ENCODE measurements around the gene PDZRN3. TPM values are rescaled to one million over a fixed set of nuclear protein-coding genes. Genes with fewer than 3 reads are reported as not detected.

The PDZRN3 gene
- total and polyA plus RNA-seq, 2 experiments from 2014 or later, result 7.5 to 14.0 TPM

DNA sequence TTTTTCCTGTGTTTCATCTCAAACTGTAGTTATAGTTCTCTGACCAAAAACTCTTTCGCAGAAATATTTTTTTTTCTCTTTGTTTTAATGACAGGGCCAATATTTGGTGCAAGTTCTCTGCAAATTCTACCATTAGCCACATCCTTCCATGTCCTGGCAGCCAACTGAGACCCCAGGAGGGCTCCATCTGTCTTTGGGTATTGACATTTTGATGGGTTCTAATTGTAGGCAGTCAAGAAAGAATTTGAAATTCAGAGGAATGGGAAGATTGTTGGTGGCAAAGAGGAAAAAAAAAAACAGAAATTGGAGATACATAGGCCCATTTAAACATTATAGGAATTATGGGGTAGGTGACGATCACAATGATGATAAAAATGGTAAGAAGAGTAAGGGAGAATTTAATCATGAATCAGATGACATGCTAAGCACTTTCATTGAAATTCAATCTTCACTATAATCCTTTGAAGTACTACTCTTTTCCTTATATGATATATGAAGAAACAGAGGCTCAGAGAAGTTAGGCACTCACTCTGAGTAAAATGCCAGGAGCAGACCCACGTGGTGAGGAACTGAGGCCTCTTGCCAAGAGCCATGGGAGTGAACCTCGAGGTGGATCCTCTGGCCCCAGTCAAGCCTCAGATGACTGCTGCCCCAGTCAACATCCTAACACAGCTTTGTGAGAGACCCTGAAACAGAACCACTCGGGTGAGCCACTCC is 151.4 kb downstream of the PDZRN3 start:
- H3K27me3 ChIP-seq (ENCODE audit: insufficient read depth), result no peaks in the 10 kb centered on the region
- peaks cover 20% of the 10 kb centered on the region for H3K36me3 Mint-ChIP-seq (ENCODE audit: low read depth)

More for the DNA sequence above, 151.4 kb downstream of the PDZRN3 start:
- DNase-seq (ENCODE audit: low spot score) (no peak), ATAC-seq (no peak)
- no peaks in the 10 kb centered on the region for H3F3A ChIP-seq (replicated peaks; ENCODE audit: low read depth)
- H3K27me3 Mint-ChIP-seq (ENCODE audit: insufficient read depth, low read depth, poor library complexity), result peaks cover 7% of the 10 kb centered on the region
- H4K20me1 ChIP-seq (replicated peaks; ENCODE audit: insufficient read depth), result no peaks in the 10 kb centered on the region
- H3K79me2 ChIP-seq (replicated peaks; ENCODE audit: insufficient read depth), result no peaks in the 10 kb centered on the region
- no peak overlapping the region for H3K27ac ChIP-seq (ENCODE audit: low read depth)
- peaks cover 18% of the 10 kb centered on the region for H3K9me3 Mint-ChIP-seq
- no peak overlapping the region for H2AFZ ChIP-seq
- H3K9me2 ChIP-seq (ENCODE audit: insufficient read depth), result peaks cover 22% of the 10 kb centered on the region; the same call in 1 of the 2 replicates
- H3K4me1 ChIP-seq (ENCODE audit: insufficient read depth), result peaks cover 3% of the 10 kb centered on the region; the same call in 1 of the 2 replicates
- no peaks in the 10 kb centered on the region for H3K36me3 ChIP-seq (ENCODE audit: insufficient read depth)
- no peak overlapping the region for H3K27ac Mint-ChIP-seq
- H3K4me3 Mint-ChIP-seq, result no peak overlapping the region
- H3K4me3 ChIP-seq, result no peak overlapping the region
- no peak overlapping the region for H3K4me2 ChIP-seq
- H3K4me1 Mint-ChIP-seq, result peaks cover 35% of the 10 kb centered on the region
- no peak for TF ChIP-seq EZH2 (IDR thresholded peaks at IDR 0.05; ENCODE audit: low read depth, unreplicated experiment)
- no peak for TF ChIP-seq ZNF331 (CRISPR knock-in tag; IDR thresholded peaks at IDR 0.05; ENCODE audit: low read depth)
- no peak for TF ChIP-seq STAT1 (IDR thresholded peaks at IDR 0.05; ENCODE audit: unreplicated experiment)
- TF ChIP-seq, protein P1, sequence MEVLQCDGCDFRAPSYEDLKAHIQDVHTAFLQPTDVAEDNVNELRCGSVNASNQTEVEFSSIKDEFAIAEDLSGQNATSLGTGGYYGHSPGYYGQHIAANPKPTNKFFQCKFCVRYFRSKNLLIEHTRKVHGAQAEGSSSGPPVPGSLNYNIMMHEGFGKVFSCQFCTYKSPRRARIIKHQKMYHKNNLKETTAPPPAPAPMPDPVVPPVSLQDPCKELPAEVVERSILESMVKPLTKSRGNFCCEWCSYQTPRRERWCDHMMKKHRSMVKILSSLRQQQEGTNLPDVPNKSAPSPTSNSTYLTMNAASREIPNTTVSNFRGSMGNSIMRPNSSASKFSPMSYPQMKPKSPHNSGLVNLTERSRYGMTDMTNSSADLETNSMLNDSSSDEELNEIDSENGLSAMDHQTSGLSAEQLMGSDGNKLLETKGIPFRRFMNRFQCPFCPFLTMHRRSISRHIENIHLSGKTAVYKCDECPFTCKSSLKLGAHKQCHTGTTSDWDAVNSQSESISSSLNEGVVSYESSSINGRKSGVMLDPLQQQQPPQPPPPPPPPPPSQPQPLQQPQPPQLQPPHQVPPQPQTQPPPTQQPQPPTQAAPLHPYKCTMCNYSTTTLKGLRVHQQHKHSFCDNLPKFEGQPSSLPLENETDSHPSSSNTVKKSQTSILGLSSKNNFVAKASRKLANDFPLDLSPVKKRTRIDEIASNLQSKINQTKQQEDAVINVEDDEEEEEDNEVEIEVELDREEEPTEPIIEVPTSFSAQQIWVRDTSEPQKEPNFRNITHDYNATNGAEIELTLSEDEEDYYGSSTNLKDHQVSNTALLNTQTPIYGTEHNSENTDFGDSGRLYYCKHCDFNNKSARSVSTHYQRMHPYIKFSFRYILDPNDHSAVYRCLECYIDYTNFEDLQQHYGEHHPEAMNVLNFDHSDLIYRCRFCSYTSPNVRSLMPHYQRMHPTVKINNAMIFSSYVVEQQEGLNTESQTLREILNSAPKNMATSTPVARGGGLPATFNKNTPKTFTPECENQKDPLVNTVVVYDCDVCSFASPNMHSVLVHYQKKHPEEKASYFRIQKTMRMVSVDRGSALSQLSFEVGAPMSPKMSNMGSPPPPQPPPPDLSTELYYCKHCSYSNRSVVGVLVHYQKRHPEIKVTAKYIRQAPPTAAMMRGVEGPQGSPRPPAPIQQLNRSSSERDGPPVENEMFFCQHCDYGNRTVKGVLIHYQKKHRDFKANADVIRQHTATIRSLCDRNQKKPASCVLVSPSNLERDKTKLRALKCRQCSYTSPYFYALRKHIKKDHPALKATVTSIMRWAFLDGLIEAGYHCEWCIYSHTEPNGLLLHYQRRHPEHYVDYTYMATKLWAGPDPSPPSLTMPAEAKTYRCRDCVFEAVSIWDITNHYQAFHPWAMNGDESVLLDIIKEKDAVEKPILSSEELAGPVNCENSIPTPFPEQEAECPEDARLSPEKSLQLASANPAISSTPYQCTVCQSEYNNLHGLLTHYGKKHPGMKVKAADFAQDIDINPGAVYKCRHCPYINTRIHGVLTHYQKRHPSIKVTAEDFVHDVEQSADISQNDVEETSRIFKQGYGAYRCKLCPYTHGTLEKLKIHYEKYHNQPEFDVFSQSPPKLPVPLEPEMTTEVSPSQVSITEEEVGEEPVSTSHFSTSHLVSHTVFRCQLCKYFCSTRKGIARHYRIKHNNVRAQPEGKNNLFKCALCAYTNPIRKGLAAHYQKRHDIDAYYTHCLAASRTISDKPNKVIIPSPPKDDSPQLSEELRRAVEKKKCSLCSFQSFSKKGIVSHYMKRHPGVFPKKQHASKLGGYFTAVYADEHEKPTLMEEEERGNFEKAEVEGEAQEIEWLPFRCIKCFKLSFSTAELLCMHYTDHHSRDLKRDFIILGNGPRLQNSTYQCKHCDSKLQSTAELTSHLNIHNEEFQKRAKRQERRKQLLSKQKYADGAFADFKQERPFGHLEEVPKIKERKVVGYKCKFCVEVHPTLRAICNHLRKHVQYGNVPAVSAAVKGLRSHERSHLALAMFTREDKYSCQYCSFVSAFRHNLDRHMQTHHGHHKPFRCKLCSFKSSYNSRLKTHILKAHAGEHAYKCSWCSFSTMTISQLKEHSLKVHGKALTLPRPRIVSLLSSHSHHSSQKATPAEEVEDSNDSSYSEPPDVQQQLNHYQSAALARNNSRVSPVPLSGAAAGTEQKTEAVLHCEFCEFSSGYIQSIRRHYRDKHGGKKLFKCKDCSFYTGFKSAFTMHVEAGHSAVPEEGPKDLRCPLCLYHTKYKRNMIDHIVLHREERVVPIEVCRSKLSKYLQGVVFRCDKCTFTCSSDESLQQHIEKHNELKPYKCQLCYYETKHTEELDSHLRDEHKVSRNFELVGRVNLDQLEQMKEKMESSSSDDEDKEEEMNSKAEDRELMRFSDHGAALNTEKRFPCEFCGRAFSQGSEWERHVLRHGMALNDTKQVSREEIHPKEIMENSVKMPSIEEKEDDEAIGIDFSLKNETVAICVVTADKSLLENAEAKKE (CRISPR knock-in tag; IDR thresholded peaks at IDR 0.05), result no peak
- TF ChIP-seq, protein P2, sequence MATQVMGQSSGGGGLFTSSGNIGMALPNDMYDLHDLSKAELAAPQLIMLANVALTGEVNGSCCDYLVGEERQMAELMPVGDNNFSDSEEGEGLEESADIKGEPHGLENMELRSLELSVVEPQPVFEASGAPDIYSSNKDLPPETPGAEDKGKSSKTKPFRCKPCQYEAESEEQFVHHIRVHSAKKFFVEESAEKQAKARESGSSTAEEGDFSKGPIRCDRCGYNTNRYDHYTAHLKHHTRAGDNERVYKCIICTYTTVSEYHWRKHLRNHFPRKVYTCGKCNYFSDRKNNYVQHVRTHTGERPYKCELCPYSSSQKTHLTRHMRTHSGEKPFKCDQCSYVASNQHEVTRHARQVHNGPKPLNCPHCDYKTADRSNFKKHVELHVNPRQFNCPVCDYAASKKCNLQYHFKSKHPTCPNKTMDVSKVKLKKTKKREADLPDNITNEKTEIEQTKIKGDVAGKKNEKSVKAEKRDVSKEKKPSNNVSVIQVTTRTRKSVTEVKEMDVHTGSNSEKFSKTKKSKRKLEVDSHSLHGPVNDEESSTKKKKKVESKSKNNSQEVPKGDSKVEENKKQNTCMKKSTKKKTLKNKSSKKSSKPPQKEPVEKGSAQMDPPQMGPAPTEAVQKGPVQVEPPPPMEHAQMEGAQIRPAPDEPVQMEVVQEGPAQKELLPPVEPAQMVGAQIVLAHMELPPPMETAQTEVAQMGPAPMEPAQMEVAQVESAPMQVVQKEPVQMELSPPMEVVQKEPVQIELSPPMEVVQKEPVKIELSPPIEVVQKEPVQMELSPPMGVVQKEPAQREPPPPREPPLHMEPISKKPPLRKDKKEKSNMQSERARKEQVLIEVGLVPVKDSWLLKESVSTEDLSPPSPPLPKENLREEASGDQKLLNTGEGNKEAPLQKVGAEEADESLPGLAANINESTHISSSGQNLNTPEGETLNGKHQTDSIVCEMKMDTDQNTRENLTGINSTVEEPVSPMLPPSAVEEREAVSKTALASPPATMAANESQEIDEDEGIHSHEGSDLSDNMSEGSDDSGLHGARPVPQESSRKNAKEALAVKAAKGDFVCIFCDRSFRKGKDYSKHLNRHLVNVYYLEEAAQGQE (IDR thresholded peaks at IDR 0.05; ENCODE audit: unreplicated experiment), result no peak
